ENCODE data around the gene TNRC6C. TPM values are rescaled to one million over a fixed set of nuclear protein-coding genes. Genes with fewer than 3 reads are reported as not detected.
"Not testable (repeated sequence)": the region's sequence is repeated elsewhere in the genome, so short reads cannot be mapped to it uniquely, and the experiment has no call there.

The TNRC6C gene
- total RNA-seq, 1 donor from 2014 or later = 27.0 TPM

GRCh38 chr17:78135858-78136500 lies 177.5 kb downstream of the TNRC6C start:
- DNase-seq (ENCODE audit: low spot score in 2 of 2, unreplicated experiment in 2 of 2) = no peak
- Mint-ChIP-seq H3K9me3 (no peaks in the 10 kb centered on the region), H3K36me3 (no peaks in the 10 kb centered on the region), H3K4me1 (peaks cover 14% of the 10 kb centered on the region), H3K4me3 (no peak overlapping the region), H3K27ac (no peak overlapping the region), H3K27me3 (ENCODE audit: low read depth) (peaks cover under 1% of the 10 kb centered on the region)
- no peak for TF ChIP-seq CTCF (IDR thresholded peaks at IDR 0.05; ENCODE audit: unreplicated experiment)

- Mint-ChIP-seq H3K9me3 (no peaks in the 10 kb centered on the region), H3K27me3 (ENCODE audit: low read depth) (no peaks in the 10 kb centered on the region), H3K4me1 (peaks cover 15% of the 10 kb centered on the region), H3K4me3 (no peak overlapping the region), H3K36me3 (no peaks in the 10 kb centered on the region), H3K27ac (no peak overlapping the region)
- DNase-seq (ENCODE audit: low spot score in 2 of 2, unreplicated experiment in 2 of 2) = no peak
- peak; percentile 18 for TF ChIP-seq CTCF (IDR thresholded peaks at IDR 0.05; ENCODE audit: unreplicated experiment)
Observed at GRCh38 chr17:78137392-78138203, 179.1 kb downstream of the TNRC6C start.

- Mint-ChIP-seq H3K27ac (no peak overlapping the region), H3K36me3 (no peaks in the 10 kb centered on the region), H3K4me3 (no peak overlapping the region), H3K4me1 (peaks cover 13% of the 10 kb centered on the region), H3K9me3 (no peaks in the 10 kb centered on the region), H3K27me3 (ENCODE audit: low read depth) (no peaks in the 10 kb centered on the region)
- no peak for TF ChIP-seq CTCF (IDR thresholded peaks at IDR 0.05; ENCODE audit: unreplicated experiment)
- no peak for DNase-seq (ENCODE audit: low spot score in 2 of 2, unreplicated experiment in 2 of 2)
Observed at GRCh38 chr17:78138204-78139060, 179.9 kb downstream of the TNRC6C start.

GRCh38 chr17:78139861-78140168 lies 181.3 kb downstream of the TNRC6C start:
- H3K9me3 Mint-ChIP-seq; DNase-seq (ENCODE audit: low spot score in 2 of 2, unreplicated experiment in 2 of 2); H3K36me3 Mint-ChIP-seq; H3K4me3 Mint-ChIP-seq; H3K27me3 Mint-ChIP-seq (ENCODE audit: low read depth): not testable (repeated sequence)
- H3K4me1 Mint-ChIP-seq = peaks cover 25% of the 10 kb centered on the region
- H3K27ac Mint-ChIP-seq = peak overlapping the region; percentile 59

- Mint-ChIP-seq H3K27me3 (ENCODE audit: low read depth) (no peaks in the 10 kb centered on the region), H3K36me3 (no peaks in the 10 kb centered on the region), H3K27ac (peak overlapping the region; percentile 78), H3K4me1 (peaks cover 26% of the 10 kb centered on the region), H3K4me3 (peak overlapping the region; percentile 24), H3K9me3 (no peaks in the 10 kb centered on the region)
- DNase-seq (ENCODE audit: low spot score in 2 of 2, unreplicated experiment in 2 of 2) = peak; percentile 51 to 78
- no peak for TF ChIP-seq CTCF (IDR thresholded peaks at IDR 0.05; ENCODE audit: unreplicated experiment)
Observed at GRCh38 chr17:78140169-78141051, 181.9 kb downstream of the TNRC6C start.
